ENCODE results near the gene CDHR5.

The CDHR5 gene

GRCh38 chr11:620935-621814, 3.6 kb downstream of the CDHR5 start:
- DNase-seq = no peak

- DNase-seq = no peak
These were observed 4.6 kb downstream of the CDHR5 start for GRCh38 chr11:620201-620600.

- DNase-seq = no peak
These were observed 5.1 kb downstream of the CDHR5 start for GRCh38 chr11:619628-620050.

GRCh38 chr11:618856-619627, 5.7 kb downstream of the CDHR5 start:
- DNase-seq = no peak

- DNase-seq = no peak
These were observed 6.7 kb downstream of the CDHR5 start for GRCh38 chr11:617912-618682.

GRCh38 chr11:617199-617911, 7.4 kb downstream of the CDHR5 start:
- DNase-seq = no peak

- DNase-seq = no peak
These were observed 8.2 kb downstream of the CDHR5 start for GRCh38 chr11:616320-617198.

GRCh38 chr11:615504-616319, 9.0 kb downstream of the CDHR5 start, which contains the start of gene IRF7:
TSS of gene IRF7 (minus strand) at chr11:615950. CDS start at chr11:615364, 586 bp downstream.
- DNase-seq = peak; percentile 88

GRCh38 chr11:614623-615503, 9.9 kb downstream of the CDHR5 start:
- DNase-seq = no peak

- DNase-seq = no peak
These were observed 10.6 kb downstream of the CDHR5 start for GRCh38 chr11:614021-614622.

GRCh38 chr11:613369-613968, 11.3 kb downstream of the CDHR5 start:
- peak; percentile 79 for DNase-seq

- DNase-seq = no peak
These were observed 11.8 kb downstream of the CDHR5 start for GRCh38 chr11:612961-613300.

GRCh38 chr11:612201-612960, 12.4 kb downstream of the CDHR5 start:
- no peak for DNase-seq

GRCh38 chr11:611001-611996, 13.5 kb downstream of the CDHR5 start:
- DNase-seq = no peak

GRCh38 chr11:610146-610801, 14.5 kb downstream of the CDHR5 start:
- DNase-seq = no peak

- no peak for DNase-seq
These were observed 15.4 kb downstream of the CDHR5 start for GRCh38 chr11:609341-609811.

Measured in activated CD4-positive, CD25-positive, alpha-beta regulatory T cell treated with anti-CD3 and anti-CD28 coated beads, Interleukin-2, amount 50 U/mL, for 72 hours (primary cell).